DMS53 treated with DMSO at 0.1 percent for 48 hours (cell line): ENCODE measurements around the gene TRAPPC14.
A peak's percentile ranks its signal among the peaks of the same experiment; 100 is the strongest.

Experiments
- DNase-seq: peaks from one replicate; lab custom pipeline; 2025; ENCODE audit not compliant: unreplicated experiment; lab: John Stamatoyannopoulos, UW

Gene TRAPPC14

DNA sequence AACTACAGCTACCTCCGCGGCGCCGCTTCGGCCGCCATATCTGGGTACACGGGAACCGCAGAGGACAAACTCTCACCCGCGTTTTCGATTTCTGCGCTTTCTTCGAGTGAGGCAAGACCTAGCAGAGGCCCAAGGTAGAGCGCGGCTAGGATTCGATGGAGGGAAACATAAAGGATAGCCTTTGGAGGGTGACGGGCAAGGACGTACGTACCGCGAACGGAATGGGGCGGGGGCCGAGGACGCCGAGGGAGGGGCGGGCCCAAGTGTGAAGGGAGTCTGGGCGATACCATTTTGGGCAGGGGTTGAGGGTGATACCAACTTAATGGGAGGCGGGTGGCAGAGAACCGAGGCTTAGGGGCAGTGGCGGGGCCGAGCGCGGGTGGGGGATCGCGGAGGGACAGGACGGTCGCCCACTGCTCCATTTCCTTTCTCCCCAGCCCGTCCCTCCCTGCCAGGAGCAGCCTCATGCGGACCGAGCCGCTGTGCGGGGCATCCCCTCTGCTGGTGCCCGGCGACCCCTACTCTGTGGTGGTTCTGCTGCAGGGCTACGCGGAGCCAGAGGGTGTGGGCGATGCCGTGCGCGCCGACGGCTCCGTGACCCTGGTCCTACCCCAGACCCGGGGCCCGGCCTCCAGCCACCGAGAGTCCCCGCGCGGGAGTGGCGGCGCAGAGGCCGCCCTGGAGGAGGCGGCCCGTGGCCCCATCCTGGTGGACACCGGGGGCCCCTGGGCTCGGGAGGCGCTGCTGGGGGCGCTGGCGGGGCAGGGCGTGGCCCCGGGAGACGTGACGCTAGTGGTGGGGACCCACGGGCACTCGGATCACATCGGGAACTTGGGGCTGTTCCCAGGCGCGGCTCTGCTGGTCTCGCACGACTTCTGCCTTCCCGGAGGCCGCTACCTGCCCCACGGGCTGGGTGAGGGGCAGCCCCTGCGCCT lies 31.3 kb downstream of the TRAPPC14 start, which contains the start of gene MBLAC1:
MBLAC1 (plus strand) TSS at position 37 of the 935 bp plus-strand sequence; CDS start at position 466, 429 bp downstream.
- DNase-seq, result peak; percentile 89

DNA sequence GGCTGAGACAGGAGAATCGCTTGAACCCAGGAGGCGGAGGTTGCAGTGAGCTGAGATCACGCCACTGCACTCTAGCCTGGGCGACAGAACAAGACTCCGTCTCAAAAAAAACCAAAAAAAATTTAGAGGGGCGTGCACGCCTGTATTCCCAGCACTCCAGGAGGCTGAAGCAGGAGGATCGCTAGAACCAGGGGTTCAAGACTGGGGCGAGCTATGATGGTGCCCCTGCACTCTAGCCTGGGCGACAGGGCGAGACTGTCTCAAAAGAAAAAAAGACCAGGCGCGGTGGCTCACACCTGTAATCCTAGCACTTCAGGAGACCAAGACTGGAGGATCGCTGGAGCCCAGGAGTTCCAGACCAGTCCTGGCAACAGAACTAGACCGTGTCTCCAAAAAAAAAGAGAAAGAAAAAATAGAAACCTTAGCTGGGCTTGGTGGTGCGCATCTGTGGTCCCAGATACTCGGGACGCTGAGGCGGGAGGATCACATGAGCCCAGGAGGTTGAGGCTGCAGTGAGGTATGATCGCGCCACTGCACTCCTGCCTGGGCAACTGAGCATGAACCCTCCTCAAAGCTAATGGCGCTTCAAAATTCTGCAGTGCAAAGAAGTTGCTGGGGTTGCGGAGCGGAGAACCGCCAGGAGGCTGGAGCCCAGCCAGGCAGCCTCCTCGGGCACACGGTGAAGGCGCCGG lies 32.1 kb downstream of the TRAPPC14 start:
- DNase-seq, result no peak

DNA sequence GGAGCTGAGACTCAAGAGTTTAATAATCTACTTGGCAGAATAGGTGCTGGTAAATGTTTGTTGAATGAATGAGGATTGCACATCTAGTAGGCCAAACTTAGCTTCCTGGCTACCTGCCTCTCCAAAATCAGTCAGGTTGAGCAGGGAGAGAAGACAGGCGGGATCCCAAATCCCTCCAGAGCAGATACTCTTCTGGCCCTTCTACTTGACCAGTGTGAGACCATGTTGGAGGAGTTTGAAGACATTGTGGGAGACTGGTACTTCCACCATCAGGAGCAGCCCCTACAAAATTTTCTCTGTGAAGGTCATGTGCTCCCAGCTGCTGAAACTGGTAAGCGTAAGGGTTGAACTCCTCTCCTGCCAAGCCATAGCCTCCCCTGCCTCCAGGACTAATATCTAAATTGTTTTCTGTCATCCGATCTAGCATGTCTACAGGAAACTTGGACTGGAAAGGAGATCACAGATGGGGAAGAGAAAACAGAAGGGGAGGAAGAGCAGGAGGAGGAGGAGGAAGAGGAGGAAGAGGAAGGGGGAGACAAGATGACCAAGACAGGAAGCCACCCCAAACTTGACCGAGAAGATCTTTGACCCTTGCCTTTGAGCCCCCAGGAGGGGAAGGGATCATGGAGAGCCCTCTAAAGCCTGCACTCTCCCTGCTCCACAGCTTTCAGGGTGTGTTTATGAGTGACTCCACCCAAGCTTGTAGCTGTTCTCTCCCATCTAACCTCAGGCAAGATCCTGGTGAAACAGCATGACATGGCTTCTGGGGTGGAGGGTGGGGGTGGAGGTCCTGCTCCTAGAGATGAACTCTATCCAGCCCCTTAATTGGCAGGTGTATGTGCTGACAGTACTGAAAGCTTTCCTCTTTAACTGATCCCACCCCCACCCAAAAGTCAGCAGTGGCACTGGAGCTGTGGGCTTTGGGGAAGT lies 34.0 kb downstream of the TRAPPC14 start:
- DNase-seq, result no peak

DNA sequence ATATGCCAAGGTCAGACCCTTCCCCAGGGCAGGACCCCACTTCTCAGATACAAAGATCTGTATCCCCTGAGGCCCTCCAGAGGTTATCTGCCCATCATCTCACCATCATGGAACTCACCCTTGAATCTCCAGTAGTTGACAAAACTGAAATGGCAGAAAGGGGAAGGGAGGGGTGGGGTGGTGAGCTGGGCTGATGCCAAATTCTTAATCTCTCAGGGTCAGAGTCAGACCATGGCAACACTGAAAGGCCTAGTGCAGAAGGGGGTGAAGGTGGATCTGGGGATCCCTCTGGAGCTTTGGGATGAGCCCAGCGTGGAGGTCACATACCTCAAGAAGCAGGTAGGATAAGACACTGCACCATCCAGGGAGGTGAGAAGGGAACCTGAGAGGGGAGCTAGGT lies 36.0 kb downstream of the TRAPPC14 start:
- DNase-seq, result no peak

DNA sequence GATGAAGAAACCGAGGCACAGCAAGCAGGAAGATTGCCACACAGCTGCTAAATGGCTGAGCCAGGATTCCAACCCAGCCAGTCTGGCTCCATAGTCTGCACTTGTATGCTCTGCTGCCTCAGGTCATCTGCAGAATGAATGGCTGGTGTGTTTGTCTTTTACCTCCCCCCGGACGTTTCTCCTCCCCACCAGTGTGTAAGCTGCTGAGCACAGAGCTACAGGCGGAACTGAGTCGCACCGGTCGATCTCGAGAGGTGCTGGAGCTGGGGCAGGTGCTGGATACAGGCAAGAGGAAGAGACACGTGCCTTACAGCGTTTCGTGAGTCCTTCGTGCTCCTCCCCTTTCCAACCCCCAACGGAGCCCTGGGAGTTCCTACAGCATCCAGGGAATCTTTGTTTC lies 36.5 kb downstream of the TRAPPC14 start:
- DNase-seq, result peak; percentile 98

DNA sequence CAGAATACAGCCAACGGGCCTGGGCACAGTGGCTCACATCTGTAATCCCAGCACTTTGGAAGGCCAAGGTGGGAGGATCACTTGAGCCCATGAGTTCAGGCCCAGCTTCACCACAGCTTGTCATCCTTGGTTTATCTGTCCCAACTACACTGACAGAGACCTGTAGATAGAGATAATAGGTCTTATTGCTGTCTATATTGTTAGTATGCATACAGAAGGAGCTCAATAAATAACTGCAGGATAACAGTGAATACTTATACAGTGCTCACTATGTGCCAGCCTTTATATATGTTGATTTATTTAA lies 37.8 kb downstream of the TRAPPC14 start:
- DNase-seq, result no peak

DNA sequence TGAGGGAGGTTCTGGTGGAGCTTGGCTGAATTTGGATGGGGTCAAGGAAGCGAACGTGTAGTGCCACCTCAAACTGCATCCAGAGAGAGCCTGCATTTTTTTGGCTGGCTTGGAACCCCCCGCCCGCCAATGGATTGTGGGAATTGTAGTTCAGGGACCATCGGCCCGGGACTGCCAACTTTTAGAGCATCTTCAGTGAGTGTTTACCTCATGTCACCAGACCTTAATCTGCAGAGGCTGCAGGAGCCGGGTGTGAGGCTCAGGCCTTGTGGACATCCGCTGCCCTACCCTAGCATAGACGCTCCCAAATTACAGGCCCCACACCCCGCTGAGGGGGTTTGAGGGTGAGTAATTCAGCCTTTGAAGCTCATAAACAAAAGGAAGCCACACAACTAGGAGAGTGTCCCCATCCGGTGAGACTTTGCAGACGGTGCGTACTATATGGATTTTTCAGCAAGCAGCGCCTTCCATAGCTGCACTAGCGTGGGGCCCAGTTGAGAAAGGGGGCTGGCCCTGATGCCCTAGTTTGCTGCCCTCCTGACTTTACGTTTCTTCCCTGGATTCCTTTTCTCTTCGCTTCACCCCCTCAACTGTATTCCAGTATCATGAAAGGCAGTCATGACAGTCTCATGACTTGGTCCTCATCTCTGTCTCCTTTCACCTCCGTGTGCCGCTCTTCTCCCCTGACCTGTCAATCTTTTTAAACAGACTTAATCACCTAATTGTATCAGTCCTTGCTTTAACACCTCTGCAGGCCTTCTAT lies 38.4 kb downstream of the TRAPPC14 start:
- DNase-seq, result peak; percentile 63

DNA sequence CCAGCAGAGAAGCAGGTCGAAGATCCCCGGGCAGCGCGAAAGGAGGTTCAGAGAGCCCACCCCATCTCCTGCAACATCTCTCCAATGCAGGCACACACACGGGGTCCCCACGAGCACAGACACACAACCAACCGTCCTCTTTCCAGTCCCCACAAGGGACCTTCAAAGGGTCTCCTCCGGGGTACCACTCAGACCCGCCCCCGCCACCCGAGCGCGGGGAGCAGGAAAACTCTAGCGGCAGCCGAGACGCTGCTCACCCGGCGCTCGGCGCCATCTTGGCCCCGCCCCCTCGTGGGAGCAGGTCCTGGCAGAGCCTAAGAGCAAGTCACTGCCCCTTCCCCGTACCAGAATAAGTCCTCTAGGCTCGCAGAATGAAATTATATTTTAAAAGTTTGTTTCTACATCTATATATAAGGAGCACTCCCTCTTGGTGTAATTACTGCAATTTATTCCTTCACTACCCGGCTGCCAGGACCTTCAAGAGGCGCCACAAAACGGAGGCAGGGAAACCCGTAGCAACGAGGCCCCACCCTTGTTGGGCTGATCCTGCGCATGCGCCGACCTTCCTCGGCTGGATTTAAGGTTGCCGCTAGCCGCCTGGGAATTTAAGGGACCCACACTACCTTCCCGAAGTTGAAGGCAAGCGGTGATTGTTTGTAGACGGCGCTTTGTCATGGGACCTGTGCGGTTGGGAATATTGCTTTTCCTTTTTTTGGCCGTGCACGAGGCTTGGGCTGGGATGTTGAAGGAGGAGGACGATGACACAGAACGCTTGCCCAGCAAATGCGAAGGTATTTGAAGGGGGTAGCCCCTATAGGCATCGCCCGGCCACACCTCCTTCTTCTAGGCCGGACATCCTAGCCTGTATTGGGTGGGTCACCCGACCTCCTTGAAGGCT lies 39.2 kb downstream of the TRAPPC14 start, which contains the start of the genes CNPY4 and TAF6:
CNPY4 (plus strand) TSS at position 563 of the 898 bp plus-strand sequence; CDS start at position 674, 111 bp downstream.
TAF6 (minus strand) TSS at position 287 of the 898 bp plus-strand sequence. CDS start 5,149 bp downstream, outside the sequence.
- peak; percentile 94 for DNase-seq

DNA sequence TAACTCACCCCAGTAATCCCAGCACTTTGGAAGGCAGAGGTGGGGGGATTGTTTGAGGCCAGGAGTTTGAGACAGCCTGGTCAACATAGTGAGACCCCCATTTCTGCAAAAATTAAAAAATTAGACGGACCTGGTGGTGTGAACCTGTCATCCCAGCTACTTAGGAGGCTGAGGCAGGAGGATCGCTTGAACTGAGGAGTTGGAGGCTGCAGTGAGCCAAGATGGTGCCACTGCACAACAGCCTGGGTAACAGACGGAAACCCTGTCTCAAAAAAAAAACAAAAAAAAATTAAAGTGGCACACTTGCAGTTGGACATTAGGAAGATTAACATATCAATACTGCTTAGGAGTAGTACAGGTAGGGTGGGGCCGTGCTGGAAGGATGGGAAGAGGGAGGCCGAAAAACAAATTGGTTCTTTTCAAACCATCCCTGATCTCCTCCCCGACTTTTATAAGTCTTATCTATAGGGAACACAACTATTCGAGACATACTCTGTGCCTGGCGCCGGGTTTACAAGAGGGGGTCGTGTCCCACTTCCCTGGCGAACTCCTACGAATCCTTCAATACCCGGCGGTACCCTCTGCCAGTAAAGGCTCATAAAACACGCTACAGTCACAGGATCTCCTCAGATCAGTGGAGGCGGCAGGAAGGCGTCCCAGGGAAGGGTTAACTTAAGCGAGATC lies 40.0 kb downstream of the TRAPPC14 start:
- DNase-seq, result no peak

DNA sequence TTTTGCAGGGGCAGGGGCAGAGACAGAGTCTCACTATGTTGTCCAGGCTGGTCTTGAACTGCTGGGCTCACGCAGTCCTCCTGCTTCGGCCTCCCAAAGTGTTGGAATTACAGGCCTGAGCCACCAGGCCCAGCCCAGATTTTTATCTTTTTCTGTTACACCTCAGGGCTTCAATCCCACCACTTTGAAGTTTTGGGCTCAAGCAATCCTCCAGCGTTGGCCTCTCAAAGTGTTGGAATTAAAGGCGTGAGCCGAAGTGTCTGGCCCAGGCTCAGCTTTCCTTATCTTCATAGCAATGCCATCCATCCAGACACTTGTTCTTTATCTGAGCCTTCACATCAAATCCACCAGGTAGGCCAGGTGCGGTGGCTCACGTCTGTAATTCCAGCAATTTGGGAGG lies 43.5 kb downstream of the TRAPPC14 start:
- DNase-seq, result no peak

DNA sequence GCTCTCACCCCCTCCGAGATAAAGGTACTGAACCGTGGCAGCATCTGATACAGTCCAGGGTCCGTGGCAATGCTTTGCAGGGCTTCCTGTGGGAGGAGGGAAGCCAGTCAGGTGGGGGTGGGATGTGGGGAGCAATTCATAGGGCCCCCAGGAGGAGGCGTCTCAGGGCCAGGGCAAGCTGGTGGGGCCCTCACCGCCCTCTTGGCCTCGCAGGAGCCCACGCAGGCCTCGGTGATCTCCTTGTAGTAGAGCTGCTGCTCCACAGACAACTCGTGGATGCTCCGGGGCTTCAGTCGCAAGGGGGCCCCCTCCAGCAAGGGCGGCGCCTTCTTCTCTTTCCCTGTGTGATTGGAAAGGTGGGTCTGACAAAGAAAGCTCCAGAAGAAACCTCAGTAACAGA lies 46.6 kb downstream of the TRAPPC14 start:
- no peak for DNase-seq

DNA sequence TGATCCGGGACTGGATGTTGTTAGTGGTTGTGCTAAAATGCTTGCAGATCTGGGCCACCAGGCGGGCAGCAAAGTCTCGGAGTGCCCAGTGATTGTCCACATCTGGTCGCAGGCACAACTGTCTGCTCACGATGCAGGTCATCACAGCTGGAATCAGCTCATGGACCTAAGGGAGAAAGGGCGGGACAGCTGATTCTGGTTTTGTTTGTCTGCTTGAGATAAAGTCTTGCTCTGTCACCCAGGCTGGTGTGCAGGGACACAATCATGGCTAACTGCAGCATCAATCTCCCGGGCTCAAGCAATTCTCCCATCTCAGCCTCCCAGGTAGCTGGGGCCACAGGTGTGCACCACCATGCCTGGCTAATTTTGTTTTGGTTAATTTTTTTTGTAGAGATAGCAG lies 47.4 kb downstream of the TRAPPC14 start:
- no peak for DNase-seq

DNA sequence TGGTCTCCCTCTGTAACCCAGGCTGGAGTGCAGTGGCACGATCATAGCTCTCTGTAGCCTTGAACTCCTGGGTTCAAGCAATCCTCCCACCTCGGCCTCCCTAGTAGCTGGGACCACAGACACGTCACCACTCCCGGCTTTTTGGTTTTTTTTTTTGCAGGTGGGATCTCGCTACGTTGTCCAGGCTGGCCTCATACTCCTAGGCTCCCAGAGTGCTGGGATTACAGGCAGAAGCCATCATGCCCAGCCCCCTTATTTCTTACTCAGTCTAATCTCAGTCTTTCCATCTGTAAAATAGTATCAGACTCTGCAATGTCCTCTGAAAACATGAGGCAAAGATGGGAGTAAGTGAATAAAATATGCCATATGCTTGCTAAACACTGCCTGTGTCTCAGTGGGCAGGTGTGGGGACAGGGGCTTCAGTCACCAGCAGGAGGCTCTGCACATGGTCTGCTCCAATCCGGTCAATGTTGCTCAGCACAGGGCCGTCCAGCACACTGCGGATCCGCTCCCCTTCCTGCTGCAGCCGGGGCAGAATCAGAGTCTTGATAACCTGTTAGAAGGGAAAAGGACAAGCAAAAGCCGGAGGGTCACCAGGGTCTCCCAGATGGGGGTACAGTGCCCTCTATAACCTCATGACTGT lies 48.9 kb downstream of the TRAPPC14 start:
- no peak for DNase-seq

DNA sequence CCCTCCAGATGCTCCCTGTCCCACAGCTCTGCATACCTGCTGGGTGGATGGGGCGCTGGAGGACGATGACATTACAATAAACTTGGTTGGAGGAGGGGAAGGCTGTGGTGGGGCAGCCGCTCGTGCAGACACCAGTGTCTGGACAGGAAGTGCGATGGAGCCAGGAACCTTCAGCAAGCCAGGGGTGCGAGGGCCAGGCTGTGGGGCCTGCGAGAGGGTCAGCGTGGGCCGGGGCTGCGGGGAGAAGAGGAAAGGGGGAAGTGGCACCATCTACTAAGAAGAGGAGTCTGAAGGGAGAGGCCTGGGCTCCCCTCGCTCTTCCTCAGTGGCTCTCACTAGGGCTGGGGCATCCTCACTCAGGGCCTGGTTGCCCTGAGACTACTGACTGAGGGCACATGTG lies 50.6 kb downstream of the TRAPPC14 start:
- no peak for DNase-seq

DNA sequence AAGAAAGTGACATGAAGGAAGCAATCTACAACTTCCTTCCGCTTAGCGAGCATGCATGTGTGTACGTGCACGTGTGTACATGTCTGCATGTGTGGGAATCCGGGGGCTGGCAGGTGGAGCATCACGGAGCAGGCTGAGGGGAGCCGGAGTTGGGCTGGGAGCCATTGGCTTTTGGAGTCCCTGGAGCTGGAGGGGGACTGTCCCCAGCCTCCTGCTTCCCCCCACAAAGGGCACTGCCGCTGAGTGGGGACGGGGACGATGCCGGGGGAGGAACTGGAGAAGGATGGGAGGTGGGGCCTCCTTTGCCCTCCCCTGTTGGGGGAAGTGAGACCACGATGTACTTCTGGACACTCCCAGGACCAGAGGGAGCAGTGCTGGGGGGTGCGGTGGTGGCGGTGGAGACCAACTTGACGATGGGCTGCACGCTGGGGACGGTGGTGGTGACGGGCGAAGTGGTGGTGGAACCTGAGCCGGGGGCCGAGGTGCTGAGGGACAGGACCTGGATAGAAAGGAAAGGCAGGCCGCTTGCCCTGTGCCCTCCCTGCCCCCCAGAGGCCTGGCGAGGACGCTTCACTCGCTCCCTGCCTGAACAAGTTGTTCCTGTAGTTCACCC lies 51.3 kb downstream of the TRAPPC14 start:
- no peak for DNase-seq

DNA sequence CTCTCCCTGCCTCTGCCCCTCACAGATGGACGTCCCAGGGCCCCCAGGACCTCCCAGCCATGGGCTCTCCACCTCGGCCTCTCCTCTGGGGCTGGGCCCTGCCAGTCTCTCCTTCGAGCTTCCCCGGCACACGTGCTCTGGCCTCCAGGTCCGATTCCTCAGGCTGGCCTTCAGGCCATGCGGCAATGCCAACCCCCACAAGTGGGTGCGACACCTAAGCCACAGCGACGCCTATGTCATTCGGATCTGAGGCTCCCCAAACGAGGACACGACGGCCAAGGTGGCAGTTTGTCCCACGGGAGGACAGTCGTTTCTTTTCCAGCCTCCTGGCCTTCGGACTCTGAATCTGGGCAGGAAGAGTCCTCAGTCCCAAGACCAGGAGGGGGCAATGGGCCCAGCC lies 51.9 kb downstream of the TRAPPC14 start:
- DNase-seq, result no peak

DNA sequence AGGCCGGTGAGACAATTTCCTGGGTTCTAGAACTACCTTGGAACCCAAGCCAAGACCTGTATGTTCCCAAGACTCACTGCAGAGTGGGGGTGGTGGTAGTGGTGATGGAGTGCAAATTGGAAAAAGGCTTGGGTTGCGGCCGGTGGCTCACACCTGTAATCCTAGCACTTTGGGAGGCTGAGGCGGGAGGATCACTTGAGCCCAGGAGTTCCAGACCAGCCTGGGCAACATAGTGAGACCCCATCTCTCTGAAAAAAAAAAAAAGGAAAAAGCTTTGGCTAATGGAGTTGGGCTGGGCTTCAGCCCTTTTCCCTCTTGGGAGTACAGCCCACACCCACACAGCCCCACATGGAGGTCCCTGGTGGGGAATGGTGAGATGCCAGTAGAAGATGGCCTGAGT lies 53.0 kb downstream of the TRAPPC14 start:
- DNase-seq, result no peak
